Measurements from ENCODE around the gene ZSCAN31.

ZSCAN31 gene

GRCh38 chr6:28347119-28347518, 11.2 kb upstream of the ZSCAN31 start:
- H3K4me3 ChIP-seq (ENCODE audit: low read depth, low read length) = no peak overlapping the region
- TF ChIP-seq CTCF (IDR thresholded peaks at IDR 0.05; ENCODE audit: low read depth, low read length) = no peak
- in situ Hi-C loops (cut with HindIII; ENCODE audit: low sequenced_read_pairs) = no loop called here
- no peak for DNase-seq (ENCODE audit: low read depth, low spot score)

GRCh38 chr6:28345201-28345600, 9.3 kb upstream of the ZSCAN31 start:
- no peak for DNase-seq (ENCODE audit: low read depth, low spot score)
- in situ Hi-C loops (cut with HindIII; ENCODE audit: low sequenced_read_pairs) = no loop called here
- no peak overlapping the region for H3K4me3 ChIP-seq (ENCODE audit: low read depth, low read length)
- no peak for TF ChIP-seq CTCF (IDR thresholded peaks at IDR 0.05; ENCODE audit: low read depth, low read length)

- in situ Hi-C loops (cut with HindIII; ENCODE audit: low sequenced_read_pairs) = no loop called here
- H3K4me3 ChIP-seq (ENCODE audit: low read depth, low read length) = no peak overlapping the region
- no peak for TF ChIP-seq CTCF (IDR thresholded peaks at IDR 0.05; ENCODE audit: low read depth, low read length)
- DNase-seq (ENCODE audit: low read depth, low spot score) = no peak
These were observed 8.1 kb upstream of the ZSCAN31 start for GRCh38 chr6:28343898-28344677.

GRCh38 chr6:28340310-28341095, 4.6 kb upstream of the ZSCAN31 start:
- no peak for DNase-seq (ENCODE audit: low read depth, low spot score)
- in situ Hi-C loops (cut with HindIII; ENCODE audit: low sequenced_read_pairs) = no loop called here
- H3K4me3 ChIP-seq (ENCODE audit: low read depth, low read length) = no peak overlapping the region
- no peak for TF ChIP-seq CTCF (IDR thresholded peaks at IDR 0.05; ENCODE audit: low read depth, low read length)

- H3K4me3 ChIP-seq (ENCODE audit: low read depth, low read length) = peak overlapping the region; percentile 71
- in situ Hi-C loops (cut with HindIII; ENCODE audit: low sequenced_read_pairs) = no loop called here
- no peak for TF ChIP-seq CTCF (IDR thresholded peaks at IDR 0.05; ENCODE audit: low read depth, low read length)
These were observed 1.2 kb upstream of the ZSCAN31 start for GRCh38 chr6:28337121-28337520.

GRCh38 chr6:28336284-28337120, 554 bp upstream of the ZSCAN31 start:
- H3K4me3 ChIP-seq (ENCODE audit: low read depth, low read length) = peak overlapping the region; percentile 71
- DNase-seq (ENCODE audit: low read depth, low spot score) = peak; percentile 51
- in situ Hi-C loops (cut with HindIII; ENCODE audit: low sequenced_read_pairs) = no loop called here
- no peak for TF ChIP-seq CTCF (IDR thresholded peaks at IDR 0.05; ENCODE audit: low read depth, low read length)

More at GRCh38 chr6:28337121-28337520, 1.2 kb upstream of the ZSCAN31 start:
- no peak for DNase-seq (ENCODE audit: low read depth, low spot score)

Data from astrocyte of the spinal cord (primary cell).